HepG2 (cell line): ENCODE measurements around the gene AEBP1. TPM values are rescaled to one million over a fixed set of nuclear protein-coding genes. Genes with fewer than 3 reads are reported as not detected.

Experiments
- ATAC-seq: fragments of 200-7000 bp; cut with Tn5 transposase; 3 replicates; pipeline ENCODE4 v1.9.1; 2020; ENCODE audit warnings: mild to moderate bottlenecking, moderate library complexity
- BruUV-seq: library from RNA; stranded (reverse); fragments of 400-500 nt; replicated peaks from 2 replicates; lab custom pipeline; 2021; lab: Mats Ljungman, UMichigan
- CTCF ChIA-PET: fragments of 300-600 bp; formaldehyde crosslinking; extraction: SDS; loops from one replicate; lab custom pipeline; 2021; ENCODE audit warnings: low total read pairs, inconsistent platforms, low intra/inter-chr PET ratio; lab: Yijun Ruan, JAX
- POLR2A ChIA-PET: fragments of 350-600 bp; sonication (Branson Sonifier 250); formaldehyde crosslinking; loops from one replicate; lab custom pipeline; 2020; ENCODE audit warnings: antibody characterized with exemption, inconsistent platforms; lab: Yijun Ruan, JAX
- DNase-seq: peaks from one replicate; pipeline ENCODE4 v3.0.0-alpha.2; 2015; ENCODE audit warnings: low spot score
- FAIRE-seq: peaks from 3 replicates; lab custom pipeline; 2011; peaks lifted over from hg19 to GRCh38; lab: Jason Lieb, UNC
- H2AFZ ChIP-seq: one replicate; pipeline ENCODE4 v1.6.1; 2011; ENCODE audit warnings: low read length, inconsistent platforms
- H3K27ac ChIP-seq: fragments of 300-600 bp; 3 replicates; pipeline ENCODE4 v1.8.0; 2011; ENCODE audit warnings: mixed run types, mild to moderate bottlenecking, mixed read lengths, low read length, inconsistent platforms; ENCODE audit not compliant: insufficient read depth; ENCODE audit errors: extremely low read length
- H3K27me3 ChIP-seq, 2 experiments: fragments of 200-600 bp in 1 of 2; 2 replicates in 1 of 2; 3 replicates in 1 of 2; pipeline versions ENCODE4 v1.6.0 to v1.8.0; 2011; ENCODE audit warnings: low read length in 2 of 2, mild to moderate bottlenecking in 2 of 2, moderate library complexity in 2 of 2, inconsistent platforms in 1 of 2; ENCODE audit not compliant: insufficient read depth in 2 of 2, control insufficient read depth in 1 of 2
- H3K36me3 ChIP-seq, 2 experiments: fragments of 200-600 bp in 1 of 2; replicated peaks in 1 of 2; 2 replicates in 1 of 2; 3 replicates in 1 of 2; pipeline versions ENCODE4 v1.5.1 to v1.8.0; 2011; ENCODE audit warnings: low read length in 2 of 2, inconsistent platforms in 1 of 2; ENCODE audit not compliant: insufficient read depth in 2 of 2, control insufficient read depth in 1 of 2
- H3K4me1 ChIP-seq: 2 replicates; pipeline ENCODE4 v1.5.1; 2012; ENCODE audit warnings: low read length, inconsistent platforms; ENCODE audit not compliant: insufficient read depth
- H3K4me2 ChIP-seq: 2 replicates; pipeline ENCODE4 v1.6.0; 2011; ENCODE audit warnings: low read depth, low read length, inconsistent platforms
- H3K4me3 ChIP-seq, 3 experiments: fragments of 200-600 bp in 1 of 3; sonication (generic), shearing (Covaris generic) in 1 of 3; replicated peaks in 1 of 3; 2 replicates each; pipeline ENCODE4 v1.5.1; 2011 to 2016; ENCODE audit warnings: low read length in 3 of 3, inconsistent platforms in 2 of 3, low read depth in 2 of 3, mild to moderate bottlenecking in 2 of 3, control low read depth in 1 of 3, mixed read lengths in 1 of 3; ENCODE audit not compliant: insufficient read depth in 1 of 3
- H3K79me2 ChIP-seq: one replicate; pipeline ENCODE4 v1.6.1; 2011; ENCODE audit warnings: low read length, inconsistent platforms; ENCODE audit not compliant: insufficient read depth
- H3K9ac ChIP-seq: 2 replicates; pipeline ENCODE4 v1.6.0; 2011; ENCODE audit warnings: mild to moderate bottlenecking, low read depth, low read length, inconsistent platforms; ENCODE audit not compliant: insufficient read depth
- H3K9me3 ChIP-seq: 2 replicates; pipeline ENCODE4 v1.5.1; 2012; ENCODE audit warnings: mild to moderate bottlenecking, low read length
- H4K20me1 ChIP-seq: 2 replicates; pipeline ENCODE4 v1.6.0; 2011; ENCODE audit warnings: inconsistent platforms, mild to moderate bottlenecking, low read length, moderate library complexity; ENCODE audit not compliant: insufficient read depth
- ELF1 ChIP-seq: sonication (generic); formaldehyde crosslinking; IDR thresholded peaks from 2 replicates; pipeline ENCODE4 v1.4.0; 2020; ENCODE audit warnings: missing genetic modification reagents
- ETS1 ChIP-seq: sonication (generic); formaldehyde crosslinking; IDR thresholded peaks from 2 replicates; pipeline ENCODE4 v1.4.0; 2020; ENCODE audit warnings: missing genetic modification reagents
- FOXP1 ChIP-seq, 2 experiments: fragments of 450-650 bp in 1 of 2; IDR thresholded peaks; 2 replicates each; pipeline ENCODE4 v1.6.1; 2017 to 2018; ENCODE audit warnings: antibody characterized with exemption in 1 of 2
- SETDB1 ChIP-seq: sonication (generic); formaldehyde crosslinking; IDR thresholded peaks from 2 replicates; pipeline ENCODE4 v1.5.1; 2020; ENCODE audit warnings: missing genetic modification reagents, mild to moderate bottlenecking, borderline replicate concordance
- SMAD9 ChIP-seq: sonication (generic); formaldehyde crosslinking; IDR thresholded peaks from 2 replicates; pipeline ENCODE4 v1.5.1; 2020; ENCODE audit warnings: mild to moderate bottlenecking, missing genetic modification reagents
- SRF ChIP-seq: IDR thresholded peaks from 2 replicates; pipeline ENCODE4 v1.6.1; 2011; ENCODE audit warnings: mild to moderate bottlenecking, low read depth, low read length, moderate library complexity
- TCF12 ChIP-seq, 2 experiments: fragments of 450-650 bp in 1 of 2; sonication (generic) in 1 of 2; formaldehyde crosslinking in 1 of 2; IDR thresholded peaks; 2 replicates each; pipeline versions ENCODE4 v1.6.1 to v1.8.0; 2017 to 2022; ENCODE audit warnings: antibody characterized with exemption in 1 of 2, mild to moderate bottlenecking in 1 of 2, missing genetic modification reagents in 1 of 2, moderate library complexity in 1 of 2
- TGIF2 ChIP-seq: IDR thresholded peaks from 2 replicates; pipeline ENCODE4 v1.6.1; 2016; ENCODE audit warnings: control low read depth, missing compliant biosample characterization
- U2AF2 ChIP-seq: fragments of 200-400 bp; formaldehyde crosslinking; IDR thresholded peaks from 2 replicates; pipeline ENCODE4 v1.6.1; 2017; ENCODE audit warnings: low read depth, mild to moderate bottlenecking, low read length
- ZFY ChIP-seq: sonication (generic); formaldehyde crosslinking; IDR thresholded peaks from 2 replicates; pipeline ENCODE4 v1.4.0; 2020; ENCODE audit warnings: missing genetic modification reagents
- ZNF275 ChIP-seq: sonication (generic); formaldehyde crosslinking; IDR thresholded peaks from 2 replicates; pipeline ENCODE4 v1.8.0; 2022; ENCODE audit warnings: missing genetic modification reagents, mild to moderate bottlenecking, inconsistent platforms, borderline replicate concordance
- ZNF605 ChIP-seq: sonication (generic); formaldehyde crosslinking; IDR thresholded peaks from 2 replicates; pipeline ENCODE4 v1.8.0; 2022; ENCODE audit warnings: mild to moderate bottlenecking, missing genetic modification reagents
- WGBS: methylation state at CpG from one replicate; pipeline ENCODE4 v1.1.6; 2017; ENCODE audit warnings: low lambda C conversion rate; 5-methylcytosine and 5-hydroxymethylcytosine counted together
- in situ Hi-C: cut with HindIII; loops from 2 replicates; pipeline ENCODE4 v1.10.0; 2017; ENCODE audit warnings: low pct_unique_long_range_greater_than_20kb; ENCODE audit not compliant: extremely low pct_ligation_motif_present
- intact Hi-C: fragments of 100-400 bp; cut with micrococcal nuclease; formaldehyde crosslinking; loops from one replicate; pipeline ENCODE4 v1.10.0; 2022; ENCODE audit not compliant: unreplicated experiment
- polyA plus RNA-seq, 8 experiments: library from polyadenylated mRNA; depleted of rRNA in 3 of 8; stranded (reverse) in 7 of 8; unstranded in 1 of 8; fragments of >200 nt; fragmentation: Illumina TruSeq in 4 of 8; extraction: Trizol in 4 of 8; gene quantifications; 2 replicates each; pipeline versions ENCODE4 v1.2.1 to v1.2.3, GENCODE V29; 2011 to 2016; ENCODE audit warnings: low read depth in 4 of 8, missing spikeins in 1 of 8, mixed read lengths in 1 of 8; ENCODE audit not compliant: insufficient read depth in 1 of 8
- total RNA-seq, 5 experiments: library from RNA; depleted of rRNA; stranded (reverse); fragments of >200 nt; fragmentation: Illumina TruSeq; extraction: Trizol; gene quantifications; 2 replicates each; pipeline ENCODE4 v1.2.3, GENCODE V29; 2016; ENCODE audit warnings: low read depth in 1 of 5

AEBP1 gene
- total and polyA plus RNA-seq, 2 of the 13 experiments (the other 11 are each of a cell fraction or from before 2014, with no cell fraction given) = 0.22 to 0.55 TPM

GRCh38 chr7:44157116-44158080 is 53.3 kb downstream of the AEBP1 start:
- in situ Hi-C loops (no loop called here), intact Hi-C loops (no loop called here)
- Histone ChIP-seq H4K20me1 (no peaks in the 10 kb centered on the region), H3K27ac (no peak overlapping the region), H3K9me3 (no peaks in the 10 kb centered on the region), H3K4me2 (no peak overlapping the region), H3K36me3 (no peaks in the 10 kb centered on the region), H2AFZ (no peak overlapping the region), H3K27me3 (peaks cover 0 to 21% of the 10 kb centered on the region in 2 experiments; a peak in 3 of 5 replicates), H3K79me2 (no peaks in the 10 kb centered on the region), H3K4me1 (peaks cover 3% of the 10 kb centered on the region), H3K9ac (no peak overlapping the region), H3K4me3 (no peak overlapping the region)
- ATAC-seq = peak; percentile 36; the same call in 2 of the 3 replicates
- TF ChIP-seq TCF12 (IDR thresholded peaks at IDR 0.05) (no peak), TCF12 (CRISPR knock-in tag; IDR thresholded peaks at IDR 0.05) (no peak), FOXP1 (IDR thresholded peaks at IDR 0.05) (no peak), FOXP1 (CRISPR knock-in tag; IDR thresholded peaks at IDR 0.05) (no peak), SMAD9 (CRISPR knock-in tag) (no peak), ZFY (CRISPR knock-in tag) (no peak), ETS1 (CRISPR knock-in tag) (no peak), ZNF275 (CRISPR knock-in tag) (no peak), ZNF605 (no peak), SETDB1 (CRISPR knock-in tag) (no peak), U2AF2 (no peak), TGIF2 (CRISPR knock-in tag) (no peak), SRF (no peak), ELF1 (CRISPR knock-in tag) (no peak)
- no peak for FAIRE-seq
- WGBS = 41% methylated on average over 13 of the region's 15 CpGs
- ChIA-PET CTCF (no interaction called here), POLR2A (no interaction called here)
- DNase-seq = no peak
- no TSS peak for BruUV-seq
